ENCODE data around the gene CLK2. TPM values are rescaled to one million over a fixed set of nuclear protein-coding genes. Genes with fewer than 3 reads are reported as not detected.

CLK2 gene
- total and polyA plus RNA-seq, 2 donors (not counting 3 experiments of a cell fraction or from before 2014, with no cell fraction given), result 69.1 to 80.9 TPM

DNA sequence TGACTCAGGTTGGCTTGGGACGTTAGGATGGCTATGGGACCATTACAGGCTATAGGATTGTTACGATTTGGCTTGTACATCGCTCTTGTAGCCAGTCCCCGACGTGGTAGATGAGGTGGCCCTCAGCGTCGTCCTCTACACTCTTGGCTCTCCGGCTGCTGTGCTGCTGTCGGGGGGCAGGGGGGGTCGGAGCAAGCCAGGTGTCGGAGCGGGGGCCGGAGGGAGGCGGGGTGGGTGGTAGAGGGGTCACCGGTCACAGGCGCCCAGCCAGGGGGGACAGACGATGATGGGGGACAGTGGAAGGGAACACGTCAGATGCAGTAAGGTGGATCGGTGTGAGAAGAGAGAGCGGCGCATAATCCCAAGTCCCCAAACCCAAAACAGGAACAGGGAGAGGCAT lies 4.7 kb downstream of the CLK2 start:
- peaks cover 31 to 43% of the 10 kb centered on the region in 2 experiments for H3K36me3 ChIP-seq (ENCODE audit: control insufficient read depth in 2 of 2, extremely low read depth in 1 of 2, insufficient read depth in 2 of 2, low read length in 2 of 2)
- H3K4me2 ChIP-seq (ENCODE audit: insufficient read depth, low read length), result no peak overlapping the region
- H3K4me1 ChIP-seq (ENCODE audit: control insufficient read depth, extremely low read depth, insufficient read depth, low read length), result peaks cover 8% of the 10 kb centered on the region
- intact Hi-C loops (cut with micrococcal nuclease) (no loop called here), dilution Hi-C loops (cut with MboI; ENCODE audit: extremely low pct_ligation_motif_present, low sequenced_read_pairs) (no loop called here)
- ChIA-PET POLR2A (no interaction called here), CTCF (no interaction called here)
- no peaks in the 10 kb centered on the region for H3K9me3 ChIP-seq (replicated peaks; ENCODE audit: control insufficient read depth, insufficient read depth, low read length)
- DNase-seq (ENCODE audit: low read depth, low spot score) (no peak), FAIRE-seq (no peak)
- BruUV-seq (replicated peaks), result no TSS peak
- no peaks in the 10 kb centered on the region for H3K27me3 ChIP-seq (ENCODE audit: control insufficient read depth in 2 of 2, insufficient read depth in 2 of 2, low read length in 2 of 2)
- H4K20me1 ChIP-seq (replicated peaks; ENCODE audit: control insufficient read depth, extremely low read depth, insufficient read depth, low read length), result no peaks in the 10 kb centered on the region
- H3K4me3 ChIP-seq (replicated peaks in 1 of 3; ENCODE audit: insufficient read depth in 1 of 3, low read depth in 1 of 3, low read length in 3 of 3), result no peak overlapping the region
- no peak overlapping the region for H3K27ac ChIP-seq (ENCODE audit: insufficient read depth, low read depth, low read length)
- no peak for TF ChIP-seq MYC (IDR thresholded peaks at IDR 0.05; ENCODE audit: low read depth, low read length)
- TF ChIP-seq, protein P1, sequence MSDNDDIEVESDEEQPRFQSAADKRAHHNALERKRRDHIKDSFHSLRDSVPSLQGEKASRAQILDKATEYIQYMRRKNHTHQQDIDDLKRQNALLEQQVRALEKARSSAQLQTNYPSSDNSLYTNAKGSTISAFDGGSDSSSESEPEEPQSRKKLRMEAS (IDR thresholded peaks at IDR 0.05; ENCODE audit: insufficient read depth, insufficient read length), result no peak
- TF ChIP-seq EZH2 (IDR thresholded peaks at IDR 0.05; ENCODE audit: borderline replicate concordance, low read depth, low read length, severe bottlenecking), result no peak
- TF ChIP-seq POLR2A (IDR thresholded peaks at IDR 0.05; ENCODE audit: low read depth, low read length), result no peak
- TF ChIP-seq JUN (IDR thresholded peaks at IDR 0.05; ENCODE audit: borderline replicate concordance, insufficient read depth, insufficient read length, low read depth), result no peak
- TF ChIP-seq, protein P2, sequence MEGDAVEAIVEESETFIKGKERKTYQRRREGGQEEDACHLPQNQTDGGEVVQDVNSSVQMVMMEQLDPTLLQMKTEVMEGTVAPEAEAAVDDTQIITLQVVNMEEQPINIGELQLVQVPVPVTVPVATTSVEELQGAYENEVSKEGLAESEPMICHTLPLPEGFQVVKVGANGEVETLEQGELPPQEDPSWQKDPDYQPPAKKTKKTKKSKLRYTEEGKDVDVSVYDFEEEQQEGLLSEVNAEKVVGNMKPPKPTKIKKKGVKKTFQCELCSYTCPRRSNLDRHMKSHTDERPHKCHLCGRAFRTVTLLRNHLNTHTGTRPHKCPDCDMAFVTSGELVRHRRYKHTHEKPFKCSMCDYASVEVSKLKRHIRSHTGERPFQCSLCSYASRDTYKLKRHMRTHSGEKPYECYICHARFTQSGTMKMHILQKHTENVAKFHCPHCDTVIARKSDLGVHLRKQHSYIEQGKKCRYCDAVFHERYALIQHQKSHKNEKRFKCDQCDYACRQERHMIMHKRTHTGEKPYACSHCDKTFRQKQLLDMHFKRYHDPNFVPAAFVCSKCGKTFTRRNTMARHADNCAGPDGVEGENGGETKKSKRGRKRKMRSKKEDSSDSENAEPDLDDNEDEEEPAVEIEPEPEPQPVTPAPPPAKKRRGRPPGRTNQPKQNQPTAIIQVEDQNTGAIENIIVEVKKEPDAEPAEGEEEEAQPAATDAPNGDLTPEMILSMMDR (IDR thresholded peaks at IDR 0.05; ENCODE audit: extremely low read depth in 1 of 2, insufficient read depth in 1 of 2, low read depth in 1 of 2, low read length in 2 of 2), result no peak
- no peak for TF ChIP-seq GATA2 (IDR thresholded peaks at IDR 0.05; ENCODE audit: insufficient read depth, insufficient read length, low read depth, low read length)
- no peak overlapping the region for H3K9ac ChIP-seq (replicated peaks; ENCODE audit: extremely low read depth, insufficient read depth, low read length)
- H3K9me1 ChIP-seq (replicated peaks; ENCODE audit: control insufficient read depth, extremely low read depth, insufficient read depth, low read length), result no peaks in the 10 kb centered on the region
- H2AFZ ChIP-seq (ENCODE audit: low read depth, low read length), result no peak overlapping the region
- H3K79me2 ChIP-seq (ENCODE audit: control insufficient read depth, insufficient read depth, low read length), result peaks cover 26% of the 10 kb centered on the region

All from endothelial cell of umbilical vein (primary cell).